ENCODE results near the gene PBXIP1.

PBXIP1 gene

GRCh38 chr1:154972517-154973343 lies 16.8 kb upstream of the PBXIP1 start:
- peak; percentile 91 for DNase-seq (ENCODE audit: low read depth)

GRCh38 chr1:154972213-154972516 lies 16.3 kb upstream of the PBXIP1 start:
- DNase-seq (ENCODE audit: low read depth), result no peak

- no peak for DNase-seq (ENCODE audit: low read depth)
Measured at GRCh38 chr1:154971341-154971998, 15.6 kb upstream of the PBXIP1 start.

- DNase-seq (ENCODE audit: low read depth), result peak; percentile 91
Measured at GRCh38 chr1:154970631-154971340, 14.9 kb upstream of the PBXIP1 start, which contains the start of gene SHC1. Gene SHC1 (minus strand): TSS chr1:154970747. CDS start chr1:154970526, 221 bp downstream.

GRCh38 chr1:154969860-154970452 lies 14.1 kb upstream of the PBXIP1 start:
- no peak for DNase-seq (ENCODE audit: low read depth)

- no peak for DNase-seq (ENCODE audit: low read depth)
Measured at GRCh38 chr1:154969246-154969645, 13.3 kb upstream of the PBXIP1 start.

- DNase-seq (ENCODE audit: low read depth), result no peak
Measured at GRCh38 chr1:154968731-154969130, 12.8 kb upstream of the PBXIP1 start.

- DNase-seq (ENCODE audit: low read depth), result no peak
Measured at GRCh38 chr1:154967331-154967950, 11.5 kb upstream of the PBXIP1 start.

- DNase-seq (ENCODE audit: low read depth), result no peak
Measured at GRCh38 chr1:154966111-154966510, 10.2 kb upstream of the PBXIP1 start.

GRCh38 chr1:154964359-154964758 lies 8.5 kb upstream of the PBXIP1 start:
- DNase-seq (ENCODE audit: low read depth), result no peak

GRCh38 chr1:154963643-154964042 lies 7.7 kb upstream of the PBXIP1 start:
- no peak for DNase-seq (ENCODE audit: low read depth)

- DNase-seq (ENCODE audit: low read depth), result no peak
Measured at GRCh38 chr1:154962795-154963330, 7.0 kb upstream of the PBXIP1 start.

GRCh38 chr1:154962156-154962749 lies 6.4 kb upstream of the PBXIP1 start:
- no peak for DNase-seq (ENCODE audit: low read depth)

- no peak for DNase-seq (ENCODE audit: low read depth)
Measured at GRCh38 chr1:154961207-154962155, 5.6 kb upstream of the PBXIP1 start, which contains the start of gene PYGO2. Gene PYGO2 (minus strand): TSS chr1:154961782. CDS start chr1:154961576, 206 bp downstream.

GRCh38 chr1:154960446-154961136 lies 4.7 kb upstream of the PBXIP1 start:
- DNase-seq (ENCODE audit: low read depth), result no peak

- DNase-seq (ENCODE audit: low read depth), result no peak
Measured at GRCh38 chr1:154959426-154959780, 3.5 kb upstream of the PBXIP1 start.

- no peak for DNase-seq (ENCODE audit: low read depth)
Measured at GRCh38 chr1:154958681-154959425, 3.0 kb upstream of the PBXIP1 start.

GRCh38 chr1:154958036-154958435 lies 2.1 kb upstream of the PBXIP1 start:
- DNase-seq (ENCODE audit: low read depth), result no peak

All from GM04504 (cell line).